Calu3 (cell line): ENCODE measurements around the gene CUL4B. TPM values are rescaled to one million over a fixed set of nuclear protein-coding genes. Genes with fewer than 3 reads are reported as not detected.
"Not testable (repeated sequence)": the region's sequence is repeated elsewhere in the genome, so short reads cannot be mapped to it uniquely, and the experiment has no call there.

ENCODE experiments used
- BruUV-seq: library from RNA; stranded (reverse); fragments of 400-500 nt; replicated peaks from 2 replicates; lab custom pipeline; 2021; lab: Mats Ljungman, UMichigan
- CTCF ChIA-PET: fragments of 300-600 bp; sonication (Branson Sonifier 250); formaldehyde crosslinking; loops from one replicate; lab custom pipeline; 2022; ENCODE audit warnings: antibody characterized with exemption; lab: Charles Lee
- DNase-seq: peaks from one replicate; pipeline ENCODE4 v3.0.0; 2022
- H3K27ac Mint-ChIP-seq: one replicate; pipeline ENCODE4 v1.8.0; 2022; ENCODE audit warnings: mixed read lengths; ENCODE audit not compliant: unreplicated experiment
- H3K27me3 Mint-ChIP-seq: one replicate; pipeline ENCODE4 v1.8.0; 2022; ENCODE audit warnings: mixed read lengths; ENCODE audit not compliant: unreplicated experiment
- H3K36me3 Mint-ChIP-seq: one replicate; pipeline ENCODE4 v1.8.0; 2022; ENCODE audit warnings: mild to moderate bottlenecking, moderate library complexity, mixed read lengths; ENCODE audit not compliant: insufficient read depth, unreplicated experiment
- H3K4me1 Mint-ChIP-seq: one replicate; pipeline ENCODE4 v1.8.0; 2022; ENCODE audit warnings: mild to moderate bottlenecking, low read depth, mixed read lengths; ENCODE audit not compliant: unreplicated experiment
- H3K4me3 Mint-ChIP-seq: one replicate; pipeline ENCODE4 v1.8.0; 2022; ENCODE audit warnings: mild to moderate bottlenecking, low read depth, moderate library complexity, mixed read lengths; ENCODE audit not compliant: unreplicated experiment
- H3K9me3 Mint-ChIP-seq: one replicate; pipeline ENCODE4 v1.8.0; 2022; ENCODE audit warnings: low read depth, mixed read lengths; ENCODE audit not compliant: unreplicated experiment
- CTCF ChIP-seq: fragments of 200-600 bp; IDR thresholded peaks from one replicate; pipeline ENCODE4 v1.8.0; 2022; ENCODE audit warnings: antibody characterized with exemption; ENCODE audit not compliant: unreplicated experiment
- intact Hi-C: fragments of 100-400 bp; cut with micrococcal nuclease; formaldehyde crosslinking; loops from one replicate; pipeline ENCODE4 v1.10.0; 2022; ENCODE audit not compliant: unreplicated experiment
- total RNA-seq: library from RNA; stranded (reverse); gene quantifications from 2 replicates; pipeline ENCODE4 v1.2.3, GENCODE V29; 2022

The CUL4B gene
- total RNA-seq, 1 experiment from 2014 or later: 35.2 TPM

DNA sequence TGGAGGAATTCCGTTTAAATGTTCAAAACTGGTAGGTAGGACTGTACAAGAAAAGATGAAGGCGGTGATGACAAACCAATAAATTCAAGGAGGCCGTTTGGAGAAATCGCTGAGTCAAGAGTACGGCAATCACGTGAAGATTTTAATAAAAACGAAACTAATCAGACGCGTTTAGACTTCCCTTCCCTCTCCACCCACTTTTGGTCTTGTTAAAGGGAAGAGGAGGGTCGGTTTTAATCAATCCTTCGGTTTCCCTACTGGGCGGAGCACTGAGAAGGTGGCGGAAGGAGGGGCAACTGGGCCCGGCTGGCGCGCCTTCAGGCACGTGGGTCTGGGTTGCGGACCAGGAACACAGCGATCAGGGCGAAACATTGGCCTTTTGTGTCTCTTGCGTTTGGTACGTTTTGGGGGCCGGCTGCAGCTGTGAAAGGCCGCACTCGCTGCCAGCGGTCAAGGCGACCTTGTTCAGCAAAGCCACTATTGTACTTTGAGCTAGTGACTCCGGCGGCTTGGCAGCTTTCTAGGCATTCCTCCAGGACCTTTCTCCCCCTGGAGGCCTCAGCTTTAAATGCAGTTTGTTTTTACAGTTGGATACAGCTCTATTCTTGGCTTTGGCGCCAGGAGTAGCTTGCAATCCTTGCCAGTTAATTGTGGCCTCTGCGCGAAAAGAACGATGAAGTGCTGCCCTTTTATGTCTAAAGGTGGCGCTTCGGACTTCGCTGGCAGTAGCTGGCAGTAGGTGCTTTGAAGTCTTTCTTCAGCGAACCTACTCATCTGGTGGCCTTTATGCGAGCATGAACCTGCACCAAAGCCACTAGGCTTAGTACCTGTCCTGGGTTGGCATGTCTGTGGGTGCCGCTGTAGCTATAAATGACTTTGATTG, 74.9 kb downstream of the CUL4B start:
- Mint-ChIP-seq H3K27me3 (no peaks in the 10 kb centered on the region), H3K4me3 (peak overlapping the region; percentile 69), H3K27ac (peak overlapping the region; percentile 77), H3K9me3 (no peaks in the 10 kb centered on the region), H3K36me3 (peaks cover 9% of the 10 kb centered on the region), H3K4me1 (peaks cover 15% of the 10 kb centered on the region)
- DNase-seq: peak; percentile 70
- intact Hi-C loops: no loop called here
- BruUV-seq: no TSS peak
- CTCF ChIA-PET: interaction anchor here (1.0 to 1.2 kb wide), 3 partner anchors 65 to 167 kb away, joined by 3 to 8 read pairs (median 3); no protein-coding TSS in a partner anchor
- TF ChIP-seq CTCF: peak; percentile 55

- peak overlapping the region; percentile 77 for H3K27ac Mint-ChIP-seq
- H3K27me3 Mint-ChIP-seq: no peaks in the 10 kb centered on the region
- no peak for DNase-seq
- peak overlapping the region; percentile 69 for H3K4me3 Mint-ChIP-seq
- BruUV-seq: no TSS peak
- H3K4me1 Mint-ChIP-seq: peaks cover 15% of the 10 kb centered on the region
- no peak for TF ChIP-seq CTCF
- peaks cover 9% of the 10 kb centered on the region for H3K36me3 Mint-ChIP-seq
- H3K9me3 Mint-ChIP-seq: no peaks in the 10 kb centered on the region
- CTCF ChIA-PET: no interaction called here
- intact Hi-C loops: no loop called here
These were observed 75.5 kb downstream of the CUL4B start for GRCh38 chrX:120485315-120485637.

DNA sequence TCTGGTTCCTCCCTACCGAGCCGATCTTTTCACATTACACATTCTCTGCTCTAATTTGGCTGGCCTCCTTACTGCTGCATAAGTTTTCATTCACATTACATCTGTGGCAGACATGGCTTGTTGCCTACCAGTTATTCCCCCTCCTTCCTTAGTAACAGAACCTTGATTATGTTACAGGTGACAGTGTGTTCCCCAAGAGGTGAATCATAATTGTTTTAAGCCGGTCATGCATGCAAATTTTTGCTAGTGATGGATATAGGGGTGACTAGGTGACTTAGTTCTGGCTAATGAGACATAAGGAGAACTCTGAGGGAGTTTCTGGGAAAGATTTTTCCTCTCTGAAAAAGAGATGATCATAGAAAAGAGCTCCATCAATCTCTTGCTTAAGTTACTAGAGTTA, 83.3 kb downstream of the CUL4B start:
- DNase-seq: no peak
- Mint-ChIP-seq H3K4me3 (no peak overlapping the region), H3K27me3 (no peaks in the 10 kb centered on the region), H3K27ac (no peak overlapping the region), H3K36me3 (no peaks in the 10 kb centered on the region), H3K4me1 (no peaks in the 10 kb centered on the region), H3K9me3 (no peaks in the 10 kb centered on the region)
- no peak for TF ChIP-seq CTCF
- intact Hi-C loops: no loop called here
- no TSS peak for BruUV-seq
- CTCF ChIA-PET: interaction anchor here (0.6 to 1.4 kb wide), 2 partner anchors 15 to 785 kb away, joined by 4 read pairs; partner anchors contain the start of gene SEPTIN6

- intact Hi-C loops: no loop called here
- TF ChIP-seq CTCF: no peak
- Mint-ChIP-seq H3K9me3 (no peaks in the 10 kb centered on the region), H3K27ac (no peak overlapping the region), H3K36me3 (no peaks in the 10 kb centered on the region), H3K27me3 (no peaks in the 10 kb centered on the region), H3K4me3 (no peak overlapping the region), H3K4me1 (no peaks in the 10 kb centered on the region)
- BruUV-seq: no TSS peak
- CTCF ChIA-PET: interaction anchor here (1.4 kb wide), 1 partner anchor 14 kb away, joined by 4 read pairs; no protein-coding TSS in a partner anchor
- no peak for DNase-seq
These were observed 84.0 kb downstream of the CUL4B start for GRCh38 chrX:120476714-120477113.

DNA sequence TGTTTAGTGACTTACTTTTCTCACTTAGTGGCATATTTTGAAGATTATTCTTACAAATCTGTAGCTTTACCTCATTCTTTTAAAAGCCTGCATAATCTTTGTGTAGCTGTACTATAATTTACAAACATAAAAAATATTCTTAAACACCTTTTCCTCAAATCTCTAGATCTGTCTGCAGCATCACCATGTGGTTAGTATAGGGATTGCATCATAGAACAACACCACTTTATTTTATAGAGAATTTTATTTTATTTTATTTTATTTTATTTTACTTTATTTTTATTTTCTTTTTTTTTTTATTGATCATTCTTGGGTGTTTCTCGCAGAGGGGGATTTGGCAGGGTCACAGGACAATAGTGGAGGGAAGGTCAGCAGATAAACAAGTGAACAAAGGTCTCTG, 85.3 kb downstream of the CUL4B start:
- H3K4me3 Mint-ChIP-seq, BruUV-seq: not testable (repeated sequence)

More for the DNA sequence above, 85.3 kb downstream of the CUL4B start:
- not testable (repeated sequence) for H3K4me1 Mint-ChIP-seq, H3K36me3 Mint-ChIP-seq, H3K27me3 Mint-ChIP-seq, H3K27ac Mint-ChIP-seq, H3K9me3 Mint-ChIP-seq
- DNase-seq: peak; percentile 8
- intact Hi-C loops: loop anchor here (1.0 kb wide), 1 partner anchor 95 kb away; no protein-coding TSS in a partner anchor
- CTCF ChIA-PET: interaction anchor here (0.6 to 0.9 kb wide), 3 partner anchors 10 to 94 kb away, joined by 3 to 5 read pairs (median 3); no protein-coding TSS in a partner anchor
